Measurements from ENCODE around the gene PTPRA.

The PTPRA gene

DNA sequence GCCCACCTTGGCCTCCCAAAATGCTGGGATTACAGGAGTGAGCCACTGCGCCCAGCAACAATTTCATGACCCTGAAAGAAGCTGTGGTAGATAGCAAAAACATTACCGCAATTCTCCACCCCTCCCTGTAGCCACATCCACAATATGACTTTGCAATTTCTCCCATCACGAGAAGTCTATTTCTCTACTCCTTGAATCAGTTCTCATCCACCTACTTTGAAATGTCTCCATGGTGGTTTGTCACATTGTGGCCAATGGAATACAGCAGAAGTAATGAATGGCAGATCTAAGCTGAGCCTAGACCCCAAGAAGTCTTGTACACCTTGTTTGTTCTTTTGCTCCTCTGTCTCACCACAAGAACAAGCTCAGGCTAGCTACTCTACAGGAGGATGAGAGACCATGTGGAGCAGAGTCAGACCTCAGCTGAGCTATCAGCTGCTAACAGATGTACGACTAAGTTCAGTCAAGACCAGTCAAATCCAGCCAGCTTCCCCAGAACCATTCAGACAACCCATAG, 204.4 kb downstream of the PTPRA start:
- CTCF ChIA-PET, result interaction anchor here (1.0 to 1.5 kb wide), 9 partner anchors 9 to 28 kb away, joined by 3 to 28 read pairs (median 5); no protein-coding TSS in a partner anchor
- DNase-seq (ENCODE audit: low read depth, low spot score), result no peak

DNA sequence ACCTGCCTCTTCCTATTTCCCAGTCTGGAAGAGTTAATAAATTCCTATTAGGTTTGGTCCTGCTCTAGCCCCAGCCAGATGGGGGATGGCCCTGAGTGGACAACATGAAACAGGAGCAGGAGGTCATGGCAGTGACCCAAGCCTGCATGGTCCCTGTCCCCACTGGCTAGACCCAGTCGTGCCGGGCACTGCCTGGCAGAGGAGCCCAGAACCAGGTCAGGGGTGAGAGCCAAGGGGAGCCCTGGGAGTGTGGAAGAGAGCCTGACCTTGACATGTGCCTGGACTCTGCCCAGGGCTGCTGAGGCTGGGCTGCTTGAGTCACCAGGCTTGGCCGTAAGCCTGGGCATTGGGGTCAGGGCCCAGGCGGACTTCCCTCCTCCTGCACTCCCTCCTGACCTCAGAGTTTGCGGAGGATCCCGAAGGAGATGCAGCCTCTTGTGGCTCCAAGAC, 207.7 kb downstream of the PTPRA start:
- TF ChIP-seq, protein P1, sequence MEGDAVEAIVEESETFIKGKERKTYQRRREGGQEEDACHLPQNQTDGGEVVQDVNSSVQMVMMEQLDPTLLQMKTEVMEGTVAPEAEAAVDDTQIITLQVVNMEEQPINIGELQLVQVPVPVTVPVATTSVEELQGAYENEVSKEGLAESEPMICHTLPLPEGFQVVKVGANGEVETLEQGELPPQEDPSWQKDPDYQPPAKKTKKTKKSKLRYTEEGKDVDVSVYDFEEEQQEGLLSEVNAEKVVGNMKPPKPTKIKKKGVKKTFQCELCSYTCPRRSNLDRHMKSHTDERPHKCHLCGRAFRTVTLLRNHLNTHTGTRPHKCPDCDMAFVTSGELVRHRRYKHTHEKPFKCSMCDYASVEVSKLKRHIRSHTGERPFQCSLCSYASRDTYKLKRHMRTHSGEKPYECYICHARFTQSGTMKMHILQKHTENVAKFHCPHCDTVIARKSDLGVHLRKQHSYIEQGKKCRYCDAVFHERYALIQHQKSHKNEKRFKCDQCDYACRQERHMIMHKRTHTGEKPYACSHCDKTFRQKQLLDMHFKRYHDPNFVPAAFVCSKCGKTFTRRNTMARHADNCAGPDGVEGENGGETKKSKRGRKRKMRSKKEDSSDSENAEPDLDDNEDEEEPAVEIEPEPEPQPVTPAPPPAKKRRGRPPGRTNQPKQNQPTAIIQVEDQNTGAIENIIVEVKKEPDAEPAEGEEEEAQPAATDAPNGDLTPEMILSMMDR (IDR thresholded peaks at IDR 0.05; ENCODE audit: insufficient read depth, low read length, missing control alignments), result no peak

More for the DNA sequence above, 204.4 kb downstream of the PTPRA start:
- no peak overlapping the region for H3K4me3 ChIP-seq (ENCODE audit: low read depth, low read length)
- POLR2A ChIA-PET, result no interaction called here
- TF ChIP-seq, protein P1 (IDR thresholded peaks at IDR 0.05; ENCODE audit: insufficient read depth, low read length, missing control alignments), result no peak

DNA sequence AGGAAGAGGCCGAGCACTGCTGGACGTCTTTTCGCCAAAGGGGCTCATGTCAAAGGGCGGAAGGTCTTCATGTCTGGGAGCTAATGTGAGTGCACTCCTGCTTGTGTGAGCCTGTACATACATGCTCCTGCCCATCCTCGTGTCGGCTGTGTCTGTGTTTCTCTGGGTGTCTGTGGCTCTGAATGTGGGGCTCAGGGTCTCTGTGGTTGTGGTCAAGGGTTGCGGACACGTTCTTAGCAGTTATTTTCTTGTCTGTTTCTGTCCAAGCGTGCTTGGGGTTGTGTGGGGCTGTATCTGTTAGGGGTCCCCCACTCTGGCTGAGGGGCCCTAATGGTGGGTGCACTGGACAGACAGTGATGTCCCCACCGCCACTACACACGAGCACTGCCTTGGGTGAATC, 208.4 kb downstream of the PTPRA start:
- CTCF ChIA-PET, result interaction anchor here (0.7 kb wide), 1 partner anchor 33 kb away, joined by 3 read pairs; no protein-coding TSS in a partner anchor
- no peak for DNase-seq (ENCODE audit: low read depth, low spot score)
- H3K4me3 ChIP-seq (ENCODE audit: low read depth, low read length), result no peak overlapping the region
- TF ChIP-seq, protein P1 (IDR thresholded peaks at IDR 0.05; ENCODE audit: insufficient read depth, low read length, missing control alignments), result no peak
- POLR2A ChIA-PET, result no interaction called here

More for the DNA sequence above, 207.7 kb downstream of the PTPRA start:
- POLR2A ChIA-PET, result no interaction called here
- CTCF ChIA-PET, result interaction anchor here (1.3 kb wide), 1 partner anchor 28 kb away, joined by 6 read pairs; no protein-coding TSS in a partner anchor
- H3K4me3 ChIP-seq (ENCODE audit: low read depth, low read length), result no peak overlapping the region
- DNase-seq (ENCODE audit: low read depth, low spot score), result no peak

DNA sequence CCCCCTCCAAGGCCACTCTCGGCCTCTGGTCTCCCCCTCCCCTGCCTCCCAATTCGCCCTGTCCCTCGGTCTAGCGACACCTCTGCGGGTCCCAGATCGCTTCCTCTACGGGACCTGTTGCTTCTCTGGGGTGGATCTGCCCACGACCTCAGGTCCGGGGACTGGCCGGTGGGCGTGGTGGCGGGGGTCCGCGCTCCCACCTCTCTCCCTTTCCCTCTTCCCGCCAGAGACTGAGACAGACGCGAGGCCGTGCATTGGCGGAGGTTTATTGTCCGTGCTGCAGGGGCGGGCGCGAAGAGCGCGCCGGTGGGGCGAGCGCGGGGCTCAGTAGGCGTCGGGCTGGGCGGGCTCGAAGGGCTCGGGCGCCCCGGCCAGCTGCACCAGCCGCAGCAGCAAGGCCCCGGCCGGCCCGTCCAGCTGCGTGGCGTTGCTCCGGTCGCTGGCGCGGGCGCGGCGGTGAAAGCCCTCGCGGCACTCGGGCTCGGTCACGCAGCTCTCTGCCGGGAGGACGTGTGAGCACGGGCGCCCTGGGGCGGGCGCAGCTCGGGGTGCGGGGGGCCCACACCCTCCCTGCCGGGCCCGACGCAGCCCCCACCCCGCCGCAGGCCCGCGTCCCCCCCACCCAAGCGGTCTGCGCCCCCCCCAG, 209.1 kb downstream of the PTPRA start:
- ChIA-PET POLR2A (interaction anchor here (0.6 kb wide), 1 partner anchor 27 kb away, joined by 3 read pairs; no protein-coding TSS in a partner anchor), CTCF (interaction anchor here (0.8 to 1.4 kb wide), 3 partner anchors 9 to 29 kb away, joined by 3 to 4 read pairs (median 4); no protein-coding TSS in a partner anchor)
- TF ChIP-seq, protein P1 (IDR thresholded peaks at IDR 0.05; ENCODE audit: insufficient read depth, low read length, missing control alignments), result no peak
- peak overlapping the region; percentile 8; the same call in 1 of the 2 replicates for H3K4me3 ChIP-seq (ENCODE audit: low read depth, low read length)
- no peak for DNase-seq (ENCODE audit: low read depth, low spot score)

DNA sequence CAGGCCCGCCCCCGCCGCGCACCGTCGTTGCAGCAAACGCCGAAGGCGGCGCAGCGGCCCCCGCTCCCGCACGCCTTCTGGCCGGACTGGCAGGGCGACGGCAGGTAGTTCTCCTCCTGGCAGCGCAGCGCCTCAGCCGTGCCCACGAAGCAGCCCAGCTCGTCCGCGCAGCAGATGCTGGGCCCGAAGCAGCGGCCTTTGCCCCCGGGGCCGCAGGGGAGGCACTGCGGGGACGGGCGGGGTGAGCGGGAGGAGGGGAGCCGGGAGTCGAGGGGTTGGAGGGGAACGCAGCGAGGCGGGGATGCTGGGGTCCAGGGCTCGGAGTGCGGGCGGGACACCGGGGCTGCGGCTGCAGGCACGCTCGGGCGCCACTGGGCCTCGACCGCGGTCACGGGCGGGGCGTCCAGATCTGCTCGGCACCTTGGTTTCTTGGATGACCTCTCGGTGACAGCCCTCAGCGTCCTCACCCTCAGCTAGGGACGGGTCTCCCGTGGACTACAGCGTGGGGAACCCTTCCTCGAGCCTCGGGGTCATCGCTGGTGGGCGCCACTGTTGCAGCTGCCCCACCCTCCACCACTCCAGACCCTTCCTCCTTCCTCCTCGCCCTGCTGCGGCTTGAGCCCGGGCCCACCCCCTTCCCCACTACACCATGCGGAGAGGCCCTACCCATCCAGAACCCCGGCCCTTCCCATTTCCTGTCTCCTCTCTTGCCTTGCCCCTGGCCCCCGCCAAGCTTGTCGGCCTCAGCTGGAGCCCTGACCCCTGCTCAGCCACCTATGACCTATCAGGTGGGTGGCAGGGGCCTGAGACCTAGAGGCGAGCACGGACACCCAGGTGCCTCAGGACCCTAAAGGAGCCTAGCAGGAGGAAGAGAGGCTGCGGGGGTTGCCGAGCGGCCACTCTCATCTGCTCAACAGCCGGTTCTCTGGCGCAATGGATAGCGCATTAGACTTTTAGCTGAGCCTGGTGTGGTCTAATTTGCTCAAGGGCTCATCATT, 210.0 kb downstream of the PTPRA start:
- CTCF ChIA-PET, result interaction anchor here (0.8 to 1.4 kb wide), 3 partner anchors 8 to 30 kb away, joined by 3 to 4 read pairs (median 4); no protein-coding TSS in a partner anchor

More for the DNA sequence above, 210.0 kb downstream of the PTPRA start:
- no peak overlapping the region for H3K4me3 ChIP-seq (ENCODE audit: low read depth, low read length)
- DNase-seq (ENCODE audit: low read depth, low spot score), result no peak
- TF ChIP-seq, protein P1 (IDR thresholded peaks at IDR 0.05; ENCODE audit: insufficient read depth, low read length, missing control alignments), result no peak
- POLR2A ChIA-PET, result interaction anchor here (0.6 kb wide), 1 partner anchor 26 kb away, joined by 3 read pairs; no protein-coding TSS in a partner anchor

Measured in AG04449 (cell line).